Activated CD4-positive, alpha-beta T cell treated with anti-CD3 and anti-CD28 coated beads, Interleukin-2, amount 10 ng/mL, durations not matched to agents 24 days and 14 days (primary cell): ENCODE measurements around the gene CST5. TPM values are rescaled to one million over a fixed set of nuclear protein-coding genes. Genes with fewer than 3 reads are reported as not detected.
"Not testable (repeated sequence)": the region's sequence is repeated elsewhere in the genome, so short reads cannot be mapped to it uniquely, and the experiment has no call there.

Source experiments
- DNase-seq: peaks from one replicate; pipeline ENCODE4 v3.0.0; 2022
- H3K27ac Mint-ChIP-seq: one replicate; pipeline ENCODE4 v1.8.0; 2022; ENCODE audit warnings: mild to moderate bottlenecking, mixed read lengths
- H3K27me3 Mint-ChIP-seq: one replicate; pipeline ENCODE4 v1.8.0; 2022; ENCODE audit warnings: mixed read lengths
- H3K36me3 Mint-ChIP-seq: one replicate; pipeline ENCODE4 v1.8.0; 2022; ENCODE audit warnings: low read depth, mild to moderate bottlenecking, mixed read lengths
- H3K4me1 Mint-ChIP-seq: one replicate; pipeline ENCODE4 v1.8.0; 2021; ENCODE audit warnings: mixed read lengths
- H3K4me3 Mint-ChIP-seq: one replicate; pipeline ENCODE4 v1.8.0; 2022; ENCODE audit warnings: mild to moderate bottlenecking, moderate library complexity, mixed read lengths
- H3K9me3 Mint-ChIP-seq: one replicate; pipeline ENCODE4 v1.8.0; 2021; ENCODE audit warnings: mixed read lengths
- intact Hi-C: fragments of 100-400 bp; cut with micrococcal nuclease; formaldehyde crosslinking; loops from one replicate; pipeline ENCODE4 v1.15.1; 2023
- total RNA-seq: library from RNA; stranded (reverse); gene quantifications from 2 replicates; pipeline ENCODE4 v1.2.3, GENCODE V29; 2022

Gene CST5
- total RNA-seq, 1 donor from 2014 or later, result not detected

GRCh38 chr20:23879811-23880374 is 345 bp upstream of the CST5 start:
- Mint-ChIP-seq H3K27ac (no peak overlapping the region), H3K36me3 (no peaks in the 10 kb centered on the region), H3K4me1 (no peaks in the 10 kb centered on the region), H3K4me3 (no peak overlapping the region), H3K27me3 (no peaks in the 10 kb centered on the region), H3K9me3 (no peaks in the 10 kb centered on the region)
- intact Hi-C loops, result no loop called here
- no peak for DNase-seq

GRCh38 chr20:23878787-23879186 is 761 bp downstream of the CST5 start:
- intact Hi-C loops, result no loop called here
- H3K27ac Mint-ChIP-seq, result no peak overlapping the region
- H3K27me3 Mint-ChIP-seq, result no peaks in the 10 kb centered on the region
- H3K36me3 Mint-ChIP-seq, result no peaks in the 10 kb centered on the region
- no peak overlapping the region for H3K4me3 Mint-ChIP-seq
- H3K9me3 Mint-ChIP-seq, result no peaks in the 10 kb centered on the region
- no peak for DNase-seq
- peaks cover 3% of the 10 kb centered on the region for H3K4me1 Mint-ChIP-seq

GRCh38 chr20:23878016-23878542 is 1.5 kb downstream of the CST5 start:
- H3K27ac Mint-ChIP-seq, DNase-seq, H3K4me3 Mint-ChIP-seq, H3K27me3 Mint-ChIP-seq, H3K9me3 Mint-ChIP-seq, H3K4me1 Mint-ChIP-seq, intact Hi-C loops, H3K36me3 Mint-ChIP-seq: not testable (repeated sequence)

- no peaks in the 10 kb centered on the region for H3K27me3 Mint-ChIP-seq
- H3K27ac Mint-ChIP-seq, result no peak overlapping the region
- H3K4me1 Mint-ChIP-seq, result peaks cover 3% of the 10 kb centered on the region
- intact Hi-C loops, result no loop called here
- peak; percentile 45 for DNase-seq
- no peak overlapping the region for H3K4me3 Mint-ChIP-seq
- H3K36me3 Mint-ChIP-seq, result no peaks in the 10 kb centered on the region
- H3K9me3 Mint-ChIP-seq, result no peaks in the 10 kb centered on the region
Measured at GRCh38 chr20:23877524-23877923, 2.0 kb downstream of the CST5 start.

- Mint-ChIP-seq H3K27me3 (no peaks in the 10 kb centered on the region), H3K27ac (no peak overlapping the region), H3K9me3 (no peaks in the 10 kb centered on the region), H3K4me1 (peaks cover 3% of the 10 kb centered on the region), H3K36me3 (no peaks in the 10 kb centered on the region), H3K4me3 (no peak overlapping the region)
- intact Hi-C loops, result no loop called here
- no peak for DNase-seq
Measured at GRCh38 chr20:23875606-23876237, 3.8 kb downstream of the CST5 start.

- DNase-seq, result peak; percentile 38
- H3K4me1 Mint-ChIP-seq, result peaks cover 3% of the 10 kb centered on the region
- peaks cover under 1% of the 10 kb centered on the region for H3K27me3 Mint-ChIP-seq
- no peak overlapping the region for H3K4me3 Mint-ChIP-seq
- H3K9me3 Mint-ChIP-seq, result no peaks in the 10 kb centered on the region
- intact Hi-C loops, result no loop called here
- H3K27ac Mint-ChIP-seq, result no peak overlapping the region
- H3K36me3 Mint-ChIP-seq, result no peaks in the 10 kb centered on the region
Measured at GRCh38 chr20:23874747-23875146, 4.8 kb downstream of the CST5 start.

GRCh38 chr20:23873370-23874015 is 6.1 kb downstream of the CST5 start:
- Mint-ChIP-seq H3K4me1 (peaks cover 3% of the 10 kb centered on the region), H3K9me3 (no peaks in the 10 kb centered on the region), H3K27me3 (peaks cover 6% of the 10 kb centered on the region), H3K27ac (no peak overlapping the region), H3K36me3 (no peaks in the 10 kb centered on the region), H3K4me3 (no peak overlapping the region)
- intact Hi-C loops, result no loop called here
- DNase-seq, result no peak

- Mint-ChIP-seq H3K4me3 (no peak overlapping the region), H3K27me3 (peaks cover 11% of the 10 kb centered on the region), H3K4me1 (peaks cover 3% of the 10 kb centered on the region), H3K36me3 (no peaks in the 10 kb centered on the region), H3K9me3 (no peaks in the 10 kb centered on the region), H3K27ac (no peak overlapping the region)
- intact Hi-C loops, result no loop called here
- DNase-seq, result no peak
Measured at GRCh38 chr20:23872065-23872464, 7.5 kb downstream of the CST5 start.

GRCh38 chr20:23870461-23870860 is 9.1 kb downstream of the CST5 start:
- DNase-seq, result peak; percentile 37
- no peak overlapping the region for H3K27ac Mint-ChIP-seq
- no peak overlapping the region for H3K4me3 Mint-ChIP-seq
- peaks cover 3% of the 10 kb centered on the region for H3K4me1 Mint-ChIP-seq
- no peaks in the 10 kb centered on the region for H3K9me3 Mint-ChIP-seq
- peaks cover 19% of the 10 kb centered on the region for H3K27me3 Mint-ChIP-seq
- intact Hi-C loops, result no loop called here
- H3K36me3 Mint-ChIP-seq, result no peaks in the 10 kb centered on the region

- no peak overlapping the region for H3K4me3 Mint-ChIP-seq
- H3K4me1 Mint-ChIP-seq, result no peaks in the 10 kb centered on the region
- peak; percentile 49 for DNase-seq
- H3K27ac Mint-ChIP-seq, result no peak overlapping the region
- H3K27me3 Mint-ChIP-seq, result peaks cover 22% of the 10 kb centered on the region
- intact Hi-C loops, result no loop called here
- H3K9me3 Mint-ChIP-seq, result no peaks in the 10 kb centered on the region
- no peaks in the 10 kb centered on the region for H3K36me3 Mint-ChIP-seq
Measured at GRCh38 chr20:23869520-23869919, 10.0 kb downstream of the CST5 start.

GRCh38 chr20:23868321-23868720 is 11.2 kb downstream of the CST5 start:
- Mint-ChIP-seq H3K4me3 (no peak overlapping the region), H3K4me1 (no peaks in the 10 kb centered on the region), H3K36me3 (no peaks in the 10 kb centered on the region), H3K9me3 (no peaks in the 10 kb centered on the region), H3K27me3 (peaks cover 22% of the 10 kb centered on the region), H3K27ac (no peak overlapping the region)
- intact Hi-C loops, result no loop called here
- peak; percentile 33 for DNase-seq

- Mint-ChIP-seq H3K27ac (no peak overlapping the region), H3K9me3 (no peaks in the 10 kb centered on the region), H3K36me3 (no peaks in the 10 kb centered on the region), H3K4me1 (no peaks in the 10 kb centered on the region), H3K27me3 (peaks cover 22% of the 10 kb centered on the region), H3K4me3 (no peak overlapping the region)
- no peak for DNase-seq
- intact Hi-C loops, result no loop called here
Measured at GRCh38 chr20:23867152-23867776, 12.3 kb downstream of the CST5 start.

GRCh38 chr20:23860771-23861170 is 18.8 kb downstream of the CST5 start:
- H3K4me1 Mint-ChIP-seq, H3K36me3 Mint-ChIP-seq, DNase-seq, H3K4me3 Mint-ChIP-seq, H3K9me3 Mint-ChIP-seq, H3K27me3 Mint-ChIP-seq, intact Hi-C loops, H3K27ac Mint-ChIP-seq: not testable (repeated sequence)

GRCh38 chr20:23857962-23858595 is 21.5 kb downstream of the CST5 start:
- DNase-seq, result no peak
- H3K27ac Mint-ChIP-seq, result no peak overlapping the region
- intact Hi-C loops, result no loop called here
- no peaks in the 10 kb centered on the region for H3K9me3 Mint-ChIP-seq
- no peaks in the 10 kb centered on the region for H3K36me3 Mint-ChIP-seq
- peaks cover 2% of the 10 kb centered on the region for H3K27me3 Mint-ChIP-seq
- no peak overlapping the region for H3K4me3 Mint-ChIP-seq
- H3K4me1 Mint-ChIP-seq, result no peaks in the 10 kb centered on the region
